HL-60/S4 (cell line): ENCODE results near the gene TNS3.

Experiments used
- in situ Hi-C: fragments of 300-500 bp; cut with MboI; formaldehyde crosslinking; loops from 2 replicates; pipeline ENCODE4 v1.14.3; 2022; ENCODE audit warnings: low sequenced_read_pairs

Gene TNS3

GRCh38 chr7:47356261-47356660, 225.7 kb downstream of the TNS3 start:
- in situ Hi-C loops: no loop called here

GRCh38 chr7:47355684-47356083, 226.2 kb downstream of the TNS3 start:
- in situ Hi-C loops: no loop called here

- in situ Hi-C loops: no loop called here
Observed at GRCh38 chr7:47354831-47355541, 226.9 kb downstream of the TNS3 start.

DNA sequence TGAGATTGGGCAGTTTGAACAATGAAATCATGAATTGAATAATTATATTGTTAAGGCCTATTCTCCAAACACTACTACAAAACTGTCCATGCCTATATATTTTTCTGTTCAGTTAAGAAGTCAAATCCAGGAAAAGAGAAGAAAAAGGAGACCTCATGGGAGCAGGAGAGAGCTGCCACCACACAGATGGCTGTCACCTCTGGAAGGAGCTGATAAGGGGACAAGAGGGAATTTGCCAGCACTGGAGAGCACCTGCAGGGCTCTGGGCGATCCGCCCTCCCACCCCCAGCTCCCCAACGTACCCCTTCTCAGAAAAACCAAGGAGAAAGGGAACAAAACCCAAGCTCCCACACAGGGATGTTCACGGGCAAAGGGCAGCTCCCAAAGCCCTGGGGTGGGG, 227.8 kb downstream of the TNS3 start:
- in situ Hi-C loops: no loop called here

GRCh38 chr7:47352394-47352968, 229.4 kb downstream of the TNS3 start:
- in situ Hi-C loops: no loop called here

DNA sequence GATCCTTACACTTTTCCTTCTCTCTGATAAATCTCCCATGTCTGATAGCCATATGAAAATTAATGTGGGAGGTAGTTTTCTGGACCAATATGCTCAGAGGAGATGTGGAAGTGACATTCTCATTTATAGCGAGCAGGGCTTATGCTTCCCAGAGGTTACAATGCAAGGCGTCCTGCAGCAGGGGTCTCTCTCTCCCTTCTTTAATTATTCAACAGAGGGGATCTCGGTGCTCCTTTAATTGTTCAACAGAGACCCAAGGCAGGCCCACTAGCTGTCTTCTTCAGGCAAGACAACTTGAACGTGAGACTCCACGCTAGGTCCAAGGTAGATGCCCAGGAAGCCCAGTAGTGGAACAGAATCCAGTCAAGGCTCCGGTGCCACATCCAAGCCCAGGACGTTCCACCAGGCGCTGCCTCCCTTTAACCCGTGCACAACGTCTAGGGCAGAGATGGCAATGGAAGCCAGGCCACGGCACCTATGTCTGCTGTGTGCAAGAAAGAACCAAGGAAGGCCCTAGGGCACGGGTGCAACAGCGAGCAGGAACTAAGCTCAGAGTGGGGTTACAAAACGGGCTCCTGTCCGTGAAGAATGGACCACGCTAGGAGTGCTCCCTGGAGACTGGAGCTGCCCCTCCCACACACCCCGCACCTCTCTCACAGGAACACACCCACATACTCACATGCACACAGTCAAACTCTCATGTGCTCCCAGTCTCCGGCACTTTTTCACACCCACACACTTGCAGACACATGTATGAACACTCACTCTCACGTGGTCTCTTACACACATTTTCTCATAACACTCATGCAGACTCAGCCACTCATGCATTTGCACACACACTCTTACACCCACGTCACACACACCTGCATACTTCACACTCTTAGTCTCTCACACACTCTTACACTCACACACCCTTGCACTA, 230.4 kb downstream of the TNS3 start:
- in situ Hi-C loops: no loop called here

GRCh38 chr7:47350425-47350824, 231.5 kb downstream of the TNS3 start:
- in situ Hi-C loops: no loop called here

DNA sequence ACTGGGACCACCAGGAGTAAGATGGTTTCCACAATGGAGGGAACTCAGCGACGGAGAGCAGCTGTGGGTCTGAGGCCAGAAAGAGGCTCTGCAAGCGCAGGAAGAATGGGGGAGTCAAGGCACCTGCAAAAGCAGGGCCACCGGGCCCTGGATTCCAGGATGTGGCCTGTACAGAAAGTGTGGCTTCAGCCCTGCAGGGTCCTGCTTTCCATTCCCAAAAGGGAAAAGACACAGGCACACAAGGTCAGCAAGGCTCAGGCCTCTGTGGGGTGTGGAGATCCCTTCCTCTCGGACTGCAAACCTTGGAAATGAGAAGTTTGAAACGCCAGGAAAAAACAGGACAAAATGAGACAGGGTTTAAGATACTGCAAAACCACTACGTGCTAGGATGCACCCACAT, 232.5 kb downstream of the TNS3 start:
- in situ Hi-C loops: no loop called here

DNA sequence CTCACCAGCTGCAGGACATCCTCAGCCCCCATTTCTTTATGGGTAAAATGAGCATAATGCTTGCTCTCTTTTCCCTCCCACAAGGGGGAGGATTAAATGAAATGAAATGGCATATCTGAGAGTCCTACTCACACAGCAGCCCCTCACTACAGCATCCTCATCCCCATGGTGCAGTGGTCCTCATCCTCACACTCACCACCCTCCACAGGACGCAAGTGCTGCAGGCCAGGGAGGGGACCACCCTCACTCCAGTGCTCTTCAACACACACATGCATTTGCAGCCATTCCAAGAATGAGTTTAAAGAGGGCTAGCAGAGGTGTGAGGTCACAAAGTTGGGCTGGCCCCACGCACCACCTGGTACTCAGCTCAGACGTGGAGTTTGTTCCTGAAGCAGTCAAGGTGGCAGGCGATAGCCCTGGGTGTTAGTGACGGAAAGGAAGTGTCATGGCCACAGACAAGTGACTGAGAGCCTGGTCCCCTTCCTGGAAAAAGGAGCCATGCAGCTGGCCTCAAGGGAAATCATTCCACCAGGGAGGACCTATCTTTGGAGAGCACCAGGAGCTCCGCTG, 234.0 kb downstream of the TNS3 start:
- in situ Hi-C loops: no loop called here

- in situ Hi-C loops: no loop called here
Observed at GRCh38 chr7:47347346-47347745, 234.6 kb downstream of the TNS3 start.

DNA sequence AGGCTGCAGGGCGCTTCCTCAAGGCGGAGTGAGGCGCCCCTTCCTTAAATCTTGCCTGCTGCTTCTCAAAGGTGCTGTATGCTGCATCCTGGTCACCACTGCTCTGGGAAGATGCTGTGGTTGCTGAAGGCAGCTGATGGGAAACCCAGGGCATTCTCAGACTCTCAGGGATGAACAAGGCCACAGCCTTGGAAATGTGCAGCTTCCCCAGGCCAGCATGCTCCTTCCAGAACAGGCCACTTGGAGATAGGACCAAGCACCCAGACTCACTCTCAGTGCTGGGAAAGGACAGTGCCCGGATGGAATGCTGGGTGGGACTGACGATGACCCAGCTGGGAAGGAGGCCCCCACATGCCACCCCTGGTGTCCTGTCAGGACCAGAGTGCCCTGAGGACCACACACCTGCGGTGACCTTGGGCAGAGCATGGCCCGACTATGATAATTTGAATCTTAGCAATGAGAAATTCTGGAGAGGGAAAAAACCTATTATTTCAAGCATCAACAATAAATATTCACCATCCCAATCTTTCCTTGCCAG, 235.5 kb downstream of the TNS3 start:
- in situ Hi-C loops: no loop called here

- in situ Hi-C loops: no loop called here
Observed at GRCh38 chr7:47345857-47346298, 236.0 kb downstream of the TNS3 start.

GRCh38 chr7:47344171-47344955, 237.5 kb downstream of the TNS3 start:
- in situ Hi-C loops: no loop called here

DNA sequence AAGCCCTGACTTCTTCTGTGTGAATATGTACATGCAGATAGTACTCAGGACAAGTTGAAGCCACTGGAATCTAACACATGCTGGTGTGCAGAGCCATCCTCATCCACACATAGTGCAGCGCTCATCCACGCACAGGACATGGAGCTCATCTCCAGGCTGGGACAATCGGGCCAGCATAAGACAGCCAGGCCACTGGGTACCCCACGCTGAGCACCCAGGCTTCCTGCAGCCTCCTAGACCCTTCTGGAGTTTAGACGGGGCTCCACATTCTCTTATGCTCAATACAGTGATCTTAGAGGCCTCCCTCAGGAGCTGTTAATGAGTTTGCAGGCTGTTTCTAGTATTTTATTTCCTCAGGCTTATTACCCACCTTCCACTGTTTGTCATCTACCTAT, 238.9 kb downstream of the TNS3 start:
- in situ Hi-C loops: no loop called here

DNA sequence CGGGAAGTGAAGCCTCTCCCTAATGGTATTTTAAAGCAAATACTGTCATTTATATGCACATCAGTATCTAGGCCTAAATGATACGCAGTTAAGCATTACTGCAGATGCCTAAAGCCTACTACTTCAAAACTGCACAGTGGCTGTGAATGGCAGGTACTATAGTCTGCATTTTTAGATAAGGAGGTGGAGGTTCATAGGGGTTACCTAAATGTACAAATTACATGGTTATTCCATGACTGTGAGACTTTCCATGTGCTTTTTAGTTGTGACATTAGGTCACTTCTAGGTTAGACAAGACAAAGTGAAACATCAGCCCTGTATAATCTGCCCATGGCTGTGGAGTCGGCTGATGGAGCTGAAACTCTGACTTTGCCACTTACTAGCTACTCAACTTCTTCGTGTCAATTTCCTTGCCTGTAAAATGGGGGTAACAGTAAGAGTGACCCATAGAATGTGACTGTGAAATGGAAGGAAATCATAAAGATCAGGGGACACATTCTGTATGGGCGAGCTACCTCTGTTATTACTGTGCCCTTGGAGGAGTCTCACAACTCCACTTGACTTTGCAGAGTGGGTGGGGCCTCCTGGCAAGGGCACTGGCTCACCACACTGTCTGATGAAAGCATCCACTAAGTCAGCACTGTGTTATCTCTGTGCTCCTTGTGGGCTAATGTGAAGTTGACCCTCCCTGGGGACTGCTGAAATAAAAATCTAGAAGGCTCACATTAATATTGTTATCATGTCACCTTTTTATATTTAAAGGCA, 239.4 kb downstream of the TNS3 start:
- in situ Hi-C loops: no loop called here

- in situ Hi-C loops: no loop called here
Observed at GRCh38 chr7:47340517-47340916, 241.4 kb downstream of the TNS3 start.

GRCh38 chr7:47338026-47338425, 243.9 kb downstream of the TNS3 start:
- in situ Hi-C loops: no loop called here

DNA sequence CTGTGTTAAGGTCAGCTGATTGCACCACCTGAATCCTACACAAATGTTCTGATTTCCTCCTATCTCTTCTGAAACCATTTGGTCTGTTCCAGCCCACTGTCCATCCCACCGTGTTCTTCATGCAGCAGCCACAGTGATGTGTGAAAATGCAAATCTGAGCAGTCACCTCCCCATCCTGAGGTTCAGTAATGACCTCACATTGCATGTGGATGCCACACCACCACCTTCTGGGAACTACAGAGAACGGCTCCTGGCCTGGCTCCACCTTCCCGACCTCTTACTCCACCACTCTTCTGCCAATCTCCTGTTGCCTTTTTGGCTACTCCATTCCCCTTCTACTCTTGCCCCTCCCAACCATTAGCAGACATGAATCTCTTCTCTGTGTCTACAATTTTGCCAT, 244.4 kb downstream of the TNS3 start:
- in situ Hi-C loops: no loop called here
